ENCODE measurements around the gene GALK1. TPM values are rescaled to one million over a fixed set of nuclear protein-coding genes. Genes with fewer than 3 reads are reported as not detected.
A peak's percentile ranks its signal among the peaks of the same experiment; 100 is the strongest.
"Not testable (repeated sequence)": the region's sequence is repeated elsewhere in the genome, so short reads cannot be mapped to it uniquely, and the experiment has no call there.

Gene GALK1
- total RNA-seq, 2 experiments from 2014 or later: 50.4 to 53.0 TPM

- Mint-ChIP-seq H3K27me3 (no peaks in the 10 kb centered on the region), H3K36me3 (peaks cover 34% of the 10 kb centered on the region), H3K4me3 (peak overlapping the region; percentile 99), H3K4me1 (peaks cover 44% of the 10 kb centered on the region), H3K27ac (peak overlapping the region; percentile 99), H3K9me3 (no peaks in the 10 kb centered on the region)
- DNase-seq (no peak), ATAC-seq (ENCODE audit: low read depth) (no peak)
- POLR2A ChIA-PET: interaction anchor here (0.6 to 7.8 kb wide), 44 partner anchors 9 to 635 kb away, joined by 3 to 129 read pairs (median 4); partner anchors contain the start of genes FBF1, GALK1, PRPSAP1 and TMEM94
These were observed 15.2 kb upstream of the GALK1 start for GRCh38 chr17:75779987-75780889.

GRCh38 chr17:75779250-75779986 is 14.4 kb upstream of the GALK1 start:
- H3K9me3 Mint-ChIP-seq: no peaks in the 10 kb centered on the region
- POLR2A ChIA-PET: interaction anchor here (0.6 to 7.8 kb wide), 48 partner anchors 9 to 634 kb away, joined by 3 to 129 read pairs (median 4); partner anchors contain the start of genes FBF1, GALK1, PRPSAP1 and TMEM94
- peaks cover 35% of the 10 kb centered on the region for H3K36me3 Mint-ChIP-seq
- H3K4me3 Mint-ChIP-seq: peak overlapping the region; percentile 99
- ATAC-seq (ENCODE audit: low read depth) (peak; percentile 76), DNase-seq (peak; percentile 93)
- peaks cover 42% of the 10 kb centered on the region for H3K4me1 Mint-ChIP-seq
- no peaks in the 10 kb centered on the region for H3K27me3 Mint-ChIP-seq
- peak overlapping the region; percentile 99 for H3K27ac Mint-ChIP-seq

- no peaks in the 10 kb centered on the region for H3K9me3 Mint-ChIP-seq
- POLR2A ChIA-PET: interaction anchor here (0.6 to 7.8 kb wide), 15 partner anchors 9 to 493 kb away, joined by 3 to 129 read pairs (median 6); partner anchors contain the start of genes GALK1, TRIM47, TRIM65 and UNC13D
- peaks cover 35% of the 10 kb centered on the region for H3K36me3 Mint-ChIP-seq
- peak overlapping the region; percentile 92 for H3K27ac Mint-ChIP-seq
- no peak for DNase-seq
- peaks cover 41% of the 10 kb centered on the region for H3K4me1 Mint-ChIP-seq
- H3K4me3 Mint-ChIP-seq: peak overlapping the region; percentile 99
- ATAC-seq (ENCODE audit: low read depth): peak; percentile 4
- H3K27me3 Mint-ChIP-seq: no peaks in the 10 kb centered on the region
These were observed 13.9 kb upstream of the GALK1 start for GRCh38 chr17:75778861-75779249.

- not testable (repeated sequence) for H3K27me3 Mint-ChIP-seq, H3K9me3 Mint-ChIP-seq, DNase-seq
- POLR2A ChIA-PET: interaction anchor here (0.5 to 7.8 kb wide), 17 partner anchors 7 to 493 kb away, joined by 3 to 129 read pairs (median 6); partner anchors contain the start of genes GALK1, TRIM47, TRIM65 and UNC13D
- ATAC-seq (ENCODE audit: low read depth): peak; percentile 1
- H3K4me1 Mint-ChIP-seq: peaks cover 35% of the 10 kb centered on the region
- peak overlapping the region; percentile 99 for H3K4me3 Mint-ChIP-seq
- peaks cover 35% of the 10 kb centered on the region for H3K36me3 Mint-ChIP-seq
- peak overlapping the region; percentile 92 for H3K27ac Mint-ChIP-seq
These were observed 13.3 kb upstream of the GALK1 start for GRCh38 chr17:75778066-75778860.

GRCh38 chr17:75777296-75777922 is 12.4 kb upstream of the GALK1 start:
- no peaks in the 10 kb centered on the region for H3K9me3 Mint-ChIP-seq
- POLR2A ChIA-PET: interaction anchor here (0.5 to 7.8 kb wide), 15 partner anchors 8 to 194 kb away, joined by 3 to 129 read pairs (median 11); partner anchors contain the start of genes GALK1, RECQL5, SAP30BP and TRIM47
- no peak for ATAC-seq (ENCODE audit: low read depth)

GRCh38 chr17:75776386-75777295 is 11.6 kb upstream of the GALK1 start:
- ATAC-seq (ENCODE audit: low read depth): no peak
- POLR2A ChIA-PET: interaction anchor here (0.5 to 7.8 kb wide), 19 partner anchors 9 to 304 kb away, joined by 3 to 129 read pairs (median 6); partner anchors contain the start of genes GALK1, RECQL5, SAP30BP and TRIM47
- H3K9me3 Mint-ChIP-seq: no peaks in the 10 kb centered on the region
- peak; percentile 31 for DNase-seq
- peaks cover 31% of the 10 kb centered on the region for H3K4me1 Mint-ChIP-seq
- peak overlapping the region; percentile 99 for H3K4me3 Mint-ChIP-seq
- H3K27me3 Mint-ChIP-seq: no peaks in the 10 kb centered on the region
- H3K36me3 Mint-ChIP-seq: peaks cover 35% of the 10 kb centered on the region
- H3K27ac Mint-ChIP-seq: peak overlapping the region; percentile 61

More at GRCh38 chr17:75777296-75777922, 12.4 kb upstream of the GALK1 start:
- Mint-ChIP-seq H3K27ac (peak overlapping the region; percentile 65), H3K27me3 (no peaks in the 10 kb centered on the region), H3K4me3 (peak overlapping the region; percentile 99), H3K36me3 (peaks cover 35% of the 10 kb centered on the region), H3K4me1 (peaks cover 31% of the 10 kb centered on the region)
- DNase-seq: no peak

- Mint-ChIP-seq H3K4me3 (no peak overlapping the region), H3K27ac (peak overlapping the region; percentile 45), H3K4me1 (peaks cover 30% of the 10 kb centered on the region), H3K27me3 (no peaks in the 10 kb centered on the region), H3K36me3 (peaks cover 35% of the 10 kb centered on the region), H3K9me3 (no peaks in the 10 kb centered on the region)
- no peak for ATAC-seq (ENCODE audit: low read depth)
- DNase-seq: peak; percentile 47
- POLR2A ChIA-PET: interaction anchor here (0.8 to 7.8 kb wide), 11 partner anchors 8 to 131 kb away, joined by 3 to 129 read pairs (median 11); partner anchors contain the start of genes GALK1, TRIM47, TRIM65 and UNC13D
These were observed 10.1 kb upstream of the GALK1 start for GRCh38 chr17:75774991-75775668.

GRCh38 chr17:75774471-75774990 is 9.5 kb upstream of the GALK1 start:
- peaks cover 33% of the 10 kb centered on the region for H3K36me3 Mint-ChIP-seq
- H3K4me3 Mint-ChIP-seq: no peak overlapping the region
- H3K27ac Mint-ChIP-seq: no peak overlapping the region
- peaks cover 26% of the 10 kb centered on the region for H3K4me1 Mint-ChIP-seq
- H3K27me3 Mint-ChIP-seq: no peaks in the 10 kb centered on the region
- POLR2A ChIA-PET: interaction anchor here (1.2 to 7.8 kb wide), 9 partner anchors 11 to 132 kb away, joined by 3 to 129 read pairs (median 11); partner anchors contain the start of genes GALK1, TRIM65, UNC13D and UNK
- DNase-seq (peak; percentile 36), ATAC-seq (ENCODE audit: low read depth) (no peak)
- H3K9me3 Mint-ChIP-seq: no peaks in the 10 kb centered on the region

- no peak overlapping the region for H3K27ac Mint-ChIP-seq
- no peaks in the 10 kb centered on the region for H3K27me3 Mint-ChIP-seq
- peaks cover 32% of the 10 kb centered on the region for H3K36me3 Mint-ChIP-seq
- ATAC-seq (ENCODE audit: low read depth) (no peak), DNase-seq (no peak)
- peaks cover 26% of the 10 kb centered on the region for H3K4me1 Mint-ChIP-seq
- no peaks in the 10 kb centered on the region for H3K9me3 Mint-ChIP-seq
- POLR2A ChIA-PET: interaction anchor here (1.4 to 7.8 kb wide), 8 partner anchors 11 to 132 kb away, joined by 5 to 129 read pairs (median 38); partner anchors contain the start of genes GALK1, UNC13D, UNK and WBP2
- no peak overlapping the region for H3K4me3 Mint-ChIP-seq
These were observed 8.9 kb upstream of the GALK1 start for GRCh38 chr17:75773808-75774470.

Measured in activated naive CD8-positive, alpha-beta T cell treated with anti-CD3 and anti-CD28 coated beads, Interleukin-2, amount 10 ng/mL, durations not matched to agents 7 days and 5 days (primary cell).